Tibial nerve (tissue), 4 donors: ENCODE data around the gene GALNT10. TPM values are rescaled to one million over a fixed set of nuclear protein-coding genes. Genes with fewer than 3 reads are reported as not detected.

Source experiments
- DNase-seq, 2 donors: peaks; one replicate each; pipeline ENCODE4 v3.0.0-alpha.2; 2019; ENCODE audit warnings: low spot score in 2 of 2
- H3K27ac ChIP-seq, 4 donors: fragments of 200-600 bp; sonication (generic) in 3 of 4; one replicate each; pipeline ENCODE4 v1.5.1; 2017 to 2019; ENCODE audit warnings: mild to moderate bottlenecking in 1 of 4
- H3K27me3 ChIP-seq, 2 donors: fragments of 200-600 bp; sonication (generic) in 1 of 2; one replicate each; pipeline versions ENCODE4 v1.5.1 to v1.6.0; 2017 to 2019
- H3K36me3 ChIP-seq, 3 donors: fragments of 200-600 bp; sonication (generic); one replicate each; pipeline ENCODE4 v1.5.1; 2018 to 2019
- H3K4me1 ChIP-seq, 4 donors: fragments of 200-600 bp; sonication (generic) in 3 of 4; one replicate each; pipeline ENCODE4 v1.5.1; 2017 to 2019
- H3K4me3 ChIP-seq, 4 donors: fragments of 200-600 bp; sonication (generic) in 3 of 4; one replicate each; pipeline ENCODE4 v1.5.1; 2017 to 2019; ENCODE audit warnings: mild to moderate bottlenecking in 1 of 4, moderate library complexity in 1 of 4
- H3K9me3 ChIP-seq, 4 donors: fragments of 200-600 bp; sonication (generic) in 3 of 4; one replicate each; pipeline ENCODE4 v1.5.1; 2017 to 2019
- CTCF ChIP-seq, 5 experiments: fragments of 200-600 bp in 3 of 5; fragments of 450-650 bp in 2 of 5; sonication (generic) in 3 of 5; IDR thresholded peaks; one replicate each; pipeline ENCODE4 v1.5.1; 2016 to 2019; ENCODE audit warnings: antibody characterized with exemption in 5 of 5, mild to moderate bottlenecking in 3 of 5, moderate library complexity in 2 of 5
- EP300 ChIP-seq, 2 donors: sonication (generic); formaldehyde crosslinking; IDR thresholded peaks; one replicate each; pipeline ENCODE4 v1.6.1; 2017; ENCODE audit warnings: antibody characterized with exemption in 2 of 2, mild to moderate bottlenecking in 1 of 2
- POLR2A ChIP-seq, 2 donors: fragments of 450-650 bp; IDR thresholded peaks; one replicate each; pipeline ENCODE4 v1.6.1; 2017; ENCODE audit warnings: antibody characterized with exemption in 2 of 2, mild to moderate bottlenecking in 2 of 2, moderate library complexity in 2 of 2
- WGBS, 2 donors: methylation state at CpG; one replicate each; pipeline ENCODE4 v1.1.5; 2018; 5-methylcytosine and 5-hydroxymethylcytosine counted together
- total RNA-seq, 4 donors: library from RNA; depleted of rRNA; stranded (reverse); fragments of >200 nt; gene quantifications; one replicate each; pipeline ENCODE4 v1.1.0, GENCODE V29; 2016

The GALNT10 gene
- total RNA-seq, 4 donors from 2014 or later: 24.1 to 41.2 (median 26.7) TPM

GRCh38 chr5:154230526-154230925 lies 40.0 kb downstream of the GALNT10 start:
- Histone ChIP-seq H3K9me3 (peaks cover 0 to 4% (median 0%) of the 10 kb centered on the region in 4 donors), H3K4me3 (no peak overlapping the region), H3K4me1 (no peaks in the 10 kb centered on the region), H3K36me3 (peaks cover 0 to 4% (median 0%) of the 10 kb centered on the region in 3 donors), H3K27me3 (no peaks in the 10 kb centered on the region), H3K27ac (no peak overlapping the region)
- no peak for DNase-seq
- TF ChIP-seq POLR2A (IDR thresholded peaks at IDR 0.05): no peak
- TF ChIP-seq EP300 (IDR thresholded peaks at IDR 0.05): no peak
- TF ChIP-seq CTCF (IDR thresholded peaks at IDR 0.05): no peak

- Histone ChIP-seq H3K36me3 (no peaks in the 10 kb centered on the region), H3K27ac (no peak overlapping the region), H3K9me3 (no peaks in the 10 kb centered on the region), H3K4me1 (peaks cover 0 to 15% (median 5%) of the 10 kb centered on the region in 4 donors), H3K27me3 (no peaks in the 10 kb centered on the region), H3K4me3 (no peak overlapping the region)
- 82 to 96% methylated on average over 3 of the region's 3 CpGs for WGBS, 2 donors
- TF ChIP-seq CTCF (IDR thresholded peaks at IDR 0.05) (no peak), EP300 (IDR thresholded peaks at IDR 0.05) (no peak), POLR2A (IDR thresholded peaks at IDR 0.05) (no peak)
- no peak for DNase-seq
These were observed 44.0 kb downstream of the GALNT10 start for GRCh38 chr5:154234551-154234950.

- H3K36me3 ChIP-seq: no peaks in the 10 kb centered on the region
- no peak overlapping the region for H3K27ac ChIP-seq
- WGBS, 2 donors: 83 to 100% methylated on average over 1 of the region's 1 CpG
- H3K9me3 ChIP-seq: no peaks in the 10 kb centered on the region
- H3K4me3 ChIP-seq: no peak overlapping the region
- no peak for DNase-seq
- peaks cover 0 to 15% (median 5%) of the 10 kb centered on the region in 4 donors for H3K4me1 ChIP-seq
- no peaks in the 10 kb centered on the region for H3K27me3 ChIP-seq
- no peak for TF ChIP-seq CTCF (IDR thresholded peaks at IDR 0.05)
- no peak for TF ChIP-seq EP300 (IDR thresholded peaks at IDR 0.05)
- no peak for TF ChIP-seq POLR2A (IDR thresholded peaks at IDR 0.05)
These were observed 45.5 kb downstream of the GALNT10 start for GRCh38 chr5:154236011-154236410.

- TF ChIP-seq CTCF (IDR thresholded peaks at IDR 0.05) (no peak), EP300 (IDR thresholded peaks at IDR 0.05) (no peak), POLR2A (IDR thresholded peaks at IDR 0.05) (no peak)
- Histone ChIP-seq H3K4me3 (no peak overlapping the region), H3K27ac (no peak overlapping the region), H3K9me3 (no peaks in the 10 kb centered on the region), H3K4me1 (peaks cover 0 to 19% (median 5%) of the 10 kb centered on the region in 4 donors), H3K36me3 (no peaks in the 10 kb centered on the region), H3K27me3 (no peaks in the 10 kb centered on the region)
- 81 to 82% methylated on average over 7 of the region's 7 CpGs for WGBS, 2 donors
- no peak for DNase-seq
These were observed 46.2 kb downstream of the GALNT10 start for GRCh38 chr5:154236536-154237375.

GRCh38 chr5:154237376-154237743 lies 46.8 kb downstream of the GALNT10 start:
- H3K27ac ChIP-seq: no peak overlapping the region
- no peak for DNase-seq
- no peak overlapping the region for H3K4me3 ChIP-seq
- H3K36me3 ChIP-seq: no peaks in the 10 kb centered on the region
- H3K9me3 ChIP-seq: no peaks in the 10 kb centered on the region
- H3K27me3 ChIP-seq: no peaks in the 10 kb centered on the region
- TF ChIP-seq CTCF (IDR thresholded peaks at IDR 0.05) (no peak), POLR2A (IDR thresholded peaks at IDR 0.05) (no peak), EP300 (IDR thresholded peaks at IDR 0.05) (no peak)
- peaks cover 0 to 25% (median 5%) of the 10 kb centered on the region in 4 donors for H3K4me1 ChIP-seq
- 94 to 95% methylated on average over 5 of the region's 5 CpGs for WGBS, 2 donors
